Prostate gland (tissue), 2 donors: ENCODE data around the gene UBAC2. TPM values are rescaled to one million over a fixed set of nuclear protein-coding genes. Genes with fewer than 3 reads are reported as not detected.

Source experiments
- DNase-seq: peaks from one replicate; pipeline ENCODE4 v3.0.0-alpha.2; 2019; ENCODE audit warnings: low spot score
- H3K27ac ChIP-seq, 2 donors: fragments of 200-600 bp; sonication (generic); 2 replicates each; pipeline ENCODE4 v1.5.1; 2017 to 2019
- H3K27me3 ChIP-seq: fragments of 200-600 bp; sonication (generic); replicated peaks from 2 replicates; pipeline ENCODE4 v1.5.1; 2019; ENCODE audit not compliant: insufficient read depth
- H3K36me3 ChIP-seq, 2 donors: fragments of 200-600 bp; sonication (generic); 1 replicate in 1 of 2; 2 replicates in 1 of 2; pipeline versions ENCODE4 v1.5.1 to v1.8.1; 2017 to 2019
- H3K4me1 ChIP-seq: fragments of 200-600 bp; sonication (generic); replicated peaks from 2 replicates; pipeline ENCODE4 v1.5.1; 2019
- H3K4me3 ChIP-seq, 2 donors: fragments of 200-600 bp; sonication (generic); 2 replicates each; pipeline ENCODE4 v1.5.1; 2017 to 2019
- H3K9me3 ChIP-seq: fragments of 200-600 bp; sonication (generic); 2 replicates; pipeline ENCODE4 v1.5.1; 2017
- CTCF ChIP-seq, 4 experiments: fragments of 200-600 bp in 2 of 4; fragments of 450-650 bp in 2 of 4; sonication (generic) in 2 of 4; IDR thresholded peaks; 1 replicate in 3 of 4; 2 replicates in 1 of 4; pipeline ENCODE4 v1.5.1; 2016 to 2019; ENCODE audit warnings: antibody characterized with exemption in 4 of 4, mild to moderate bottlenecking in 2 of 4, moderate library complexity in 2 of 4
- POLR2A ChIP-seq: fragments of 450-650 bp; IDR thresholded peaks from one replicate; pipeline ENCODE4 v1.6.1; 2016; ENCODE audit warnings: antibody characterized with exemption, mild to moderate bottlenecking
- POLR2AphosphoS5 ChIP-seq: sonication (generic); formaldehyde crosslinking; IDR thresholded peaks from one replicate; pipeline ENCODE4 v1.6.1; 2017; ENCODE audit warnings: antibody characterized with exemption
- WGBS: methylation state at CpG from one replicate; pipeline ENCODE4 v1.1.5; 2018; 5-methylcytosine and 5-hydroxymethylcytosine counted together
- intact Hi-C: fragments of 100-400 bp; cut with DNase I; formaldehyde crosslinking; loops from one replicate; pipeline ENCODE4 v1.14.2; 2022
- total RNA-seq, 2 donors: library from RNA; depleted of rRNA; stranded (reverse); fragments of >200 nt; gene quantifications; one replicate each; pipeline ENCODE4 v1.1.0, GENCODE V29; 2016

Gene UBAC2
- total RNA-seq, 2 donors from 2014 or later = 60.7 to 86.9 TPM

- Histone ChIP-seq H3K27ac (no peak overlapping the region), H3K4me1 (no peaks in the 10 kb centered on the region), H3K27me3 (no peaks in the 10 kb centered on the region), H3K36me3 (no peaks in the 10 kb centered on the region), H3K4me3 (no peak overlapping the region), H3K9me3 (no peaks in the 10 kb centered on the region)
- intact Hi-C loops = no loop called here
- WGBS = 90% methylated on average over 9 of the region's 9 CpGs
- DNase-seq = no peak
- no peak for TF ChIP-seq CTCF (IDR thresholded peaks at IDR 0.05)
- TF ChIP-seq POLR2A = no peak
Observed at GRCh38 chr13:99332456-99332855, 131.8 kb downstream of the UBAC2 start.

GRCh38 chr13:99334221-99334620 lies 133.6 kb downstream of the UBAC2 start:
- TF ChIP-seq POLR2A (no peak), POLR2AphosphoS5 (no peak), CTCF (IDR thresholded peaks at IDR 0.05) (no peak)
- Histone ChIP-seq H3K4me3 (no peak overlapping the region), H3K27ac (no peak overlapping the region), H3K27me3 (no peaks in the 10 kb centered on the region), H3K4me1 (no peaks in the 10 kb centered on the region), H3K9me3 (no peaks in the 10 kb centered on the region), H3K36me3 (no peaks in the 10 kb centered on the region)
- 94% methylated on average over 3 of the region's 3 CpGs for WGBS
- DNase-seq = no peak
- intact Hi-C loops = no loop called here

- intact Hi-C loops = no loop called here
- Histone ChIP-seq H3K4me3 (no peak overlapping the region), H3K27ac (no peak overlapping the region), H3K36me3 (no peaks in the 10 kb centered on the region), H3K4me1 (no peaks in the 10 kb centered on the region), H3K27me3 (no peaks in the 10 kb centered on the region), H3K9me3 (no peaks in the 10 kb centered on the region)
- TF ChIP-seq POLR2A = no peak
- TF ChIP-seq POLR2AphosphoS5 = no peak
- WGBS = 98% methylated on average over 2 of the region's 2 CpGs
- no peak for DNase-seq
Observed at GRCh38 chr13:99335087-99335486, 134.4 kb downstream of the UBAC2 start.

GRCh38 chr13:99335603-99336002 lies 134.9 kb downstream of the UBAC2 start:
- no peak for TF ChIP-seq POLR2AphosphoS5
- TF ChIP-seq POLR2A = no peak
- no peak for TF ChIP-seq CTCF (IDR thresholded peaks at IDR 0.05)
- Histone ChIP-seq H3K9me3 (no peaks in the 10 kb centered on the region), H3K27me3 (no peaks in the 10 kb centered on the region), H3K27ac (no peak overlapping the region), H3K4me1 (no peaks in the 10 kb centered on the region), H3K36me3 (no peaks in the 10 kb centered on the region), H3K4me3 (no peak overlapping the region)
- no peak for DNase-seq
- WGBS = 93% methylated on average over 4 of the region's 4 CpGs
- intact Hi-C loops = no loop called here

- H3K4me1 ChIP-seq = no peaks in the 10 kb centered on the region
- DNase-seq = no peak
- no peak overlapping the region for H3K27ac ChIP-seq
- no peaks in the 10 kb centered on the region for H3K36me3 ChIP-seq
- H3K4me3 ChIP-seq = no peak overlapping the region
- H3K27me3 ChIP-seq = no peaks in the 10 kb centered on the region
- intact Hi-C loops = no loop called here
- WGBS = 86% methylated on average over 5 of the region's 5 CpGs
- H3K9me3 ChIP-seq = no peaks in the 10 kb centered on the region
- TF ChIP-seq POLR2A (no peak), POLR2AphosphoS5 (no peak), CTCF (IDR thresholded peaks at IDR 0.05) (no peak)
Observed at GRCh38 chr13:99339230-99339721, 138.6 kb downstream of the UBAC2 start.
